GM19023 (cell line): ENCODE measurements around the gene B3GALT4.
"Not testable (repeated sequence)": the region's sequence is repeated elsewhere in the genome, so short reads cannot be mapped to it uniquely, and the experiment has no call there.

Experiments used
- ATAC-seq: cut with Tn5 transposase; IDR thresholded peaks from one replicate; pipeline ENCODE4 v1.9.1; 2021; ENCODE audit warnings: mild to moderate bottlenecking, moderate library complexity; ENCODE audit not compliant: unreplicated experiment

B3GALT4 gene, protein sequence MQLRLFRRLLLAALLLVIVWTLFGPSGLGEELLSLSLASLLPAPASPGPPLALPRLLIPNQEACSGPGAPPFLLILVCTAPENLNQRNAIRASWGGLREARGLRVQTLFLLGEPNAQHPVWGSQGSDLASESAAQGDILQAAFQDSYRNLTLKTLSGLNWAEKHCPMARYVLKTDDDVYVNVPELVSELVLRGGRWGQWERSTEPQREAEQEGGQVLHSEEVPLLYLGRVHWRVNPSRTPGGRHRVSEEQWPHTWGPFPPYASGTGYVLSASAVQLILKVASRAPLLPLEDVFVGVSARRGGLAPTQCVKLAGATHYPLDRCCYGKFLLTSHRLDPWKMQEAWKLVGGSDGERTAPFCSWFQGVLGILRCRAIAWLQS

GRCh38 chr6:33276864-33277662 is at the start of gene B3GALT4:
TSS of gene B3GALT4 (plus strand) at chr6:33277123. CDS start at chr6:33277420, 297 bp downstream.
- ATAC-seq, result peak; percentile 59

GRCh38 chr6:33235221-33235634 is 41.7 kb upstream of the B3GALT4 start:
- no peak for ATAC-seq

DNA sequence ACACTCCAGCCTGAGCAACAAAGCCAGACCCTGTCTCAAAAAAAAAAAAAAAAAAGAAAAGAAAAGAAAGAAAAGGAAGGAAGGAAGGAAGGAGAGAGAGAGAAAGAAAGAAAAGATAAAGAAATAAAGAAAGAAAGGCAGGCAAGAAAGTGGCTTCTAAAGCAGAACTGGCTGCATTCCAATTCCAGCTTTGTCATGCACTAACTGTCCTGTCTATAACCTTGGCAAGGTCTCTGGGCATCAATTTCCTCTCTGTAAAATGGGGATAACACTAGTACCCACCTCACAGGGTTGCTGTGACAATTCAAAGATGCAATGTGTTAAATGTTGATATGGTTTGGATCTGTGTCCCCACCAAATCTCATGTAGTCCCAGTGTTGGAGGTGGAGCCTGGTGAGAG is 40.6 kb upstream of the B3GALT4 start:
- ATAC-seq, result no peak

DNA sequence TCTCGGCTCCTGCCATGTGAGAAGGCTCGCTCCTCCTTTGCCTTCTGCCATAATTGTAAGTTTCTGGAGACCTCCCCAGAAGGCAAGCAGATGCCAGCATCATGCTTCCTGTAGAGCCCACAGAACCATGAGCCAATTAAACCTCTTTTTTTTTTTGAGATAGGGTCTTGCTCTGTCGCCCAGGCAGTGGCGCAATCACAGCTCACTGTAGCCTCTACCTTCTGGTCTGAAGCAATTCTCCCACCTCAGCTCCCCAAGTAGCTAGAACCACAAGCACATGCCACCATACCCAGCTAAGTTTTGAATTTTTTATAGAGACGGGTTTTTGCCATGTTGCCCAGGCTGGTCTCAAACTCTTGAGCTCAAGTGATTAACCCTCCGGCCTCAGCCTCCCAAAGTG is 40.1 kb upstream of the B3GALT4 start:
- ATAC-seq, result no peak

GRCh38 chr6:33237741-33238140 is 39.2 kb upstream of the B3GALT4 start:
- no peak for ATAC-seq

GRCh38 chr6:33241968-33242367 is 35.0 kb upstream of the B3GALT4 start:
- no peak for ATAC-seq

DNA sequence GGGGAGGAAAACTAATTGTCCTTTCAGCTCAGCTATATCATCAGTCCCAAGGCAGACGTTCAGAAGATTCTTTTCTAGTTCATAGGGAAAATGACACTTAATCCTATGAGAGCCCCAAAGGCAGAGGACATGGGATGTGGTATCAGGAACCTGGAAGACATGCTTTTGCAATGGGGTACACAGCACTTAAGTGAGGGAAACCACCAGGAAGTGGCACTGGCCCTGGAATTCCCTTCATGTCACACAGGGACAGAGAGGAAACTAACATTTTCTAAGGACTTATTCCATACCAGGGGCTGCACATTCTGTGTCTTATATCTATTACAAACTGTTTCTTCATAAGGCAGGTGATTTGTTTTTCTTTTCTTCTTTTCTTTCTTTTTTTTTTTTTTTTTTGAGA is 33.4 kb upstream of the B3GALT4 start:
- no peak for ATAC-seq

- no peak for ATAC-seq
Measured at GRCh38 chr6:33247977-33248642, 28.8 kb upstream of the B3GALT4 start.

GRCh38 chr6:33248643-33248931 is 28.3 kb upstream of the B3GALT4 start:
- no peak for ATAC-seq

- ATAC-seq, result peak; percentile 90
Measured at GRCh38 chr6:33248932-33249731, 27.8 kb upstream of the B3GALT4 start.

GRCh38 chr6:33249732-33250630 is 26.9 kb upstream of the B3GALT4 start:
- ATAC-seq, result no peak

- no peak for ATAC-seq
Measured at GRCh38 chr6:33250731-33251130, 26.2 kb upstream of the B3GALT4 start.

GRCh38 chr6:33251395-33252012 is 25.4 kb upstream of the B3GALT4 start:
- ATAC-seq, result no peak

- no peak for ATAC-seq
Measured at GRCh38 chr6:33252759-33253158, 24.2 kb upstream of the B3GALT4 start.

- ATAC-seq, result no peak
Measured at GRCh38 chr6:33254591-33254990, 22.3 kb upstream of the B3GALT4 start.

- no peak for ATAC-seq
Measured at GRCh38 chr6:33259032-33259431, 17.9 kb upstream of the B3GALT4 start.

DNA sequence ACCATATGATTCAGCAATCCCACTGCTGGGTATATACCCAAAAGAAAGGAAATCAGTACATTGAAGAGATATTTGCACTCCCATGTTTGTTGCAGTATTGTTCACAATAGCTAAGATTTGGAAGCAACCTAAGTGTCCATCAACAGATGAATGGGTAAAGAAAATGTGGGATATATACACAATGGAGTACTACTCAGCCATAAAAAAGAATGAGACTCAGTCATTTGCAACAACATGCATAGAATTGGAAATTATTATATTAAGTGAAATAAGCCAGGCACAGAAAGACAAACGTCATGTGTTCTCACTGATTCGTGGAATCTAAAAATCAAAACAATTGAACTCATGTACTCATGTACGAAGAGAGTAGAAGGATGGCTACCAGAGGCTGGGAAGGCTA is 14.4 kb upstream of the B3GALT4 start:
- not testable (repeated sequence) for ATAC-seq

DNA sequence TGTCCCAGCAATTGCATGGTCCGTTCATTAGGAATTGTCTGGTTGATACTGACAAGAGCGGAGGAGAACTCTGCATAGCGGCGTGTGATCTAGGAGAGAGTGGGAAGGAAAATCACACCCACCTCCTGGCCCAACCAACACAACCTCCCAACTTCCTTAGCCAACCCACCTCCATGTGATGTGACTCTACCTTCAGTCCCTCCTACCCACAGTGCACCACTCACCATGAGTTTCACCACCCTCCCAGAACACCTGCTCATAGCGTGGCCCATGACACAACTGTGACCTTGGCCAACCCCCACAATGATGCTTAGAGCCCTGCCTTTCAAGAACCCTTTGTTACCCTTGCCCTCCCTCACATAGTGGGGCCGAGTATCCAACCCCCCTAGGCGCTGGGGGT is 12.9 kb upstream of the B3GALT4 start:
- no peak for ATAC-seq

- ATAC-seq, result peak; percentile 19
Measured at GRCh38 chr6:33271117-33271467, 5.8 kb upstream of the B3GALT4 start.
